Body of pancreas (tissue), 4 donors: ENCODE results near the gene MDN1.

Source experiments
- CTCF ChIP-seq, 7 experiments: fragments of 450-650 bp in 4 of 7; fragments of 200-600 bp in 3 of 7; sonication (generic) in 3 of 7; IDR thresholded peaks; one replicate each; pipeline ENCODE4 v1.5.1; 2016 to 2019; ENCODE audit warnings: antibody characterized with exemption in 7 of 7
- POLR2A ChIP-seq, 3 donors: fragments of 450-650 bp; IDR thresholded peaks; one replicate each; pipeline ENCODE4 v1.6.1; 2016; ENCODE audit warnings: antibody characterized with exemption in 3 of 3, mild to moderate bottlenecking in 2 of 3

- no peak for TF ChIP-seq CTCF (IDR thresholded peaks at IDR 0.05)
- no peak for TF ChIP-seq POLR2A (IDR thresholded peaks at IDR 0.05)
Measured at GRCh38 chr6:89669002-89669401, 150.6 kb downstream of the MDN1 start.
